MM.1S (cell line): ENCODE data around the gene PTPRF.

Experiments
- CTCF ChIP-seq: fragments of 300-600 bp; sonication (generic); IDR thresholded peaks from 2 replicates; pipeline ENCODE4 v1.5.1; 2016; ENCODE audit warnings: antibody characterized with exemption, low read length, mixed read lengths
- EZH2 ChIP-seq: fragments of 300-600 bp; sonication (generic); optimal IDR thresholded peaks from 2 replicates; pipeline ENCODE3; 2017; ENCODE audit warnings: low read depth, mild to moderate bottlenecking, antibody characterized with exemption, low read length, mixed read lengths

- no peak for TF ChIP-seq CTCF
- TF ChIP-seq EZH2, result no peak
Measured at GRCh38 chr1:43569175-43569574, 38.5 kb downstream of the PTPRF start.
